Stimulated activated CD8-positive, alpha-beta memory T cell treated with anti-CD3 and anti-CD28 coated beads, Interleukin-15, amount 100 ng/mL, for 24 hours (primary cell): ENCODE measurements around the gene OAS2.

Source experiments
- DNase-seq: peaks from one replicate; pipeline ENCODE4 v3.0.0-alpha.2; 2020; ENCODE audit warnings: low read depth

Gene OAS2

DNA sequence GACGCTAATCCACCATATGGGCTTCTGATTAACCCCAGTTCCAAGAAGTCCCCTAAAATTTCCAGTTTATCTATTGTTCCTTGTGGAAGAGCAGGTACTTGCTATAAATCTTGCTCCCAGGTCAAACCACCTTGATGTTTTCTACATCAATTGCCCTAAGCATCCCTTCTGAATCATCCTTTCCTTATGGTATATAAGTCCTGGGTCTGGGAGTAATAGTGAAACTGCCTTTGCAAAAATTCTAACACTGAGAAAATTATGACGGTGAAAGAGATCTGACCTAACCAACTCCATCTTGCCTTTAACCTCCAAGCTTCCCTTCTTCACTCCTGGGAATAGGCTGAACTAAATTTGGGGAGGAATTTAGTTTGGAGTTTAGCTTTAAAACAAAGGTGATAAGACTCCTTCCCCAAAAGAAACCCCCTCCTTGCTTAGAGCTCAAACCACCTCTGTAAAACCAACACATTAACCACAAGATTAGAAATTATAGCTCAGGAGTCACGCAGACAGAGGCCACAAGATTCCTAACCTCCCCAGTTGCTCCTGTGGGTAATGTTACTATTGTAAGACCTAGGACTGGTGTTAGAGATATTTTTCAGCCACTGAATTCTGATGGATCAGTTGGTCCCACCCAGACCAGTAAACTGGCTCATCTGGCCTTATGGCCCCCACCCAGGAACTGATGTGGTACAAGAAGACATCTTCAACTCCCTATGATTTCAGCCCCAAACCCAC lies 44.4 kb downstream of the OAS2 start:
- DNase-seq, result no peak

DNA sequence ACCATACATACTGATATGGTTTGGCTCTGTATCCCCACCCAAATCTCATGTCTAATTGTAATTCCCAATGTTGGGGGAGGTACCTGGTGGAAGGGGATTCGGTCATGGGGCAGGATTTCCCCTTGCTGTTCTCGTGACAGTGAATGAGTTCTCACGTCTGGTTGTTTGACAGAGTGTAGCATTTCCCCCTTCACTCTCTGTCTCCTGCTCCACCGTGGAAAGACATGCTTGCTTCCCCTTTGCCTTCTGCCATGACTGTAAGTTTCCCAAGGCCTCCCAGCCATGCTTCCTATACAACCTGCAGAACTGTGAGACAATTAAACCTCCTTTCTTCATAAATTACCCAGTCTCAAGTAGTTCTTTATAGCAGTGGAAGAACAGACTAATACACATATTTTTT lies 49.4 kb downstream of the OAS2 start:
- no peak for DNase-seq

DNA sequence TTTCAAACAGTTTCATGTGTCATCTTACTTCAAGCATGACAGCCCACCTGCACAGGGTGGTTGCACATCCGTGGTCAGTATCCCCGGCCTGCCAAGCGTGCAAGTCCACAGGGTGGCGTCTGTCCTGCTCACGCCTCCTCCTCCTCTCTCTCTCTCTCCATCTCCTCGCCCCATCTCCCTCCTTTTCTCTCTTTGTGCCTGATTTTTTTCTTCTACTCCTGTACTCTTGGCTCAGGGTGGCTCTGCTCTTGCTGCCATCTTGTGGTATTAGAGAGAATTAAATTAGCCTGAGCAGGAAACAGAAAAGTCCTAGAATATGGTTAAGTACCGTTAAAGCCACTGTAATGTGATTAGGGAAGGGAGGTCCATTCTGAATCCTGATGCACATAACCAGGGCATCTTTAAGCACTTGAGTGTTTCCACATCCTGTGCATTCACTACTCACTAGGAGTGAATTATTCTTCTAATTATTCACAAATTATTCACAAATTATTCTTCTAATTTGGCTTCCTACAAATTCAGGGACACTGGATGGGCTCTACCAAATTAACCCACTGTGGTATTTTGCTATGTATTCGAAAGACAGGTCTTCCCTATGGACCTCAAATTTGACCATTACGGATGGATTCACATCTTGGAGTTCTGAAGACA lies 52.7 kb downstream of the OAS2 start:
- no peak for DNase-seq

- no peak for DNase-seq
Measured at GRCh38 chr12:113039911-113040445, 61.7 kb downstream of the OAS2 start.

- DNase-seq, result no peak
Measured at GRCh38 chr12:113040722-113041171, 62.4 kb downstream of the OAS2 start.

DNA sequence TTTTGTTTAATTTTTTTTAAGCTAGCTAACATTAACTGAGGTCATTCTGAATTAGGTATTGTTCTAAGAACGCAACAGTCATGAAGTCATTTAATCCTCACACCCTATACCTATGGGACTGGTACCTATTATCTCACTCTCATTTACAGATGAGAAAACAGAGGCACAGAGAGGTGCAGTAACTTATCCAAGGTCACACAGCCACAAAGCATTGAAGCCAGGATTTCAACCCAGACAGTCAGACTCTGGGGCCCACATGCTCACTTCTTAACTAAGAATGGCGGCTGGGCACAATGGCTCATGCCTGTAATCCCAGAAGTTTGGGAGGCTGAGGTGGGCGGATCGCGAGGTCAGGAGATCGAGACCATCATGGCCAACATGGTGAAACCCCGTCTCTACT lies 63.2 kb downstream of the OAS2 start:
- DNase-seq, result no peak

DNA sequence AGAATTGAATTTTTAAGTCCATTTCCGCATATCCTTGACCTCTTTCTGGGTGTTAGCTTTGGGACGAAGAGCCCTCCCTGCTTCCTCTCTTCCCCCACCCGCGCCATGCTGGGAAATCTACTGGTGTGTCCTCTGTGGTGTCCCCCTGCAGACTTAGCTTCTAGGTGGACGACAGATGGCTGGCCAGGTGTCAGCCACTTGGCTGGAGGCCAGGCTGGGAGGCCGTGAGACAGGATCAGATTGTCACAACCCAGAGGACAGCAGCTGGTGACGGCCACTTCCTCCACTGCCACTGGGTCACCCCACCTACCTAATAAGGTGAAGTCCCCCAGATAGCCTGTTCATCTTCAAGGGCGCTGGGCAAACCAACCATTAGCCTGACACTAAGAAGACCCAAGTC lies 64.9 kb downstream of the OAS2 start:
- no peak for DNase-seq

GRCh38 chr12:113044516-113044915 lies 66.2 kb downstream of the OAS2 start:
- DNase-seq, result no peak

GRCh38 chr12:113048716-113049127 lies 70.4 kb downstream of the OAS2 start:
- no peak for DNase-seq

- DNase-seq, result no peak
Measured at GRCh38 chr12:113049976-113050742, 71.8 kb downstream of the OAS2 start.

DNA sequence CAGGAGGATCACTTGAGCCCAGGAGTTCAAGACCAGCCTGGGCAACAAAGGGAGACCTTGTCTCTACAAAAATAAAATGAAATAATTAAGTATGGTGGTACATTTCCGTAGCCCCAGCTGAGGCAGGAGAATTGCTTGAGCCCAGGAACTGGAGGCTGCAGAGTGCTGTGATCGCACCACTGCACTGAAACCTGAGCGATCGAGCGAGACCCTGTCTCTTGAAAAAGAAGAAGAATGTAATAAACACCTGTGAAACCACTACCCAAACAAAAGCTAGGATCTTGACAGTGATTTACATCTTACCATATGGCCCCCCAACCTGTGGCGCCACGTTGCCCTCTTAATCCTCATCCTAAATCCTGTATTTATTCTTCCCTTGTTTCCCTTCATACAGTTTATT lies 72.5 kb downstream of the OAS2 start:
- DNase-seq, result no peak

- no peak for DNase-seq
Measured at GRCh38 chr12:113051759-113052158, 73.4 kb downstream of the OAS2 start.

GRCh38 chr12:113052326-113052725 lies 74.0 kb downstream of the OAS2 start:
- DNase-seq, result no peak

DNA sequence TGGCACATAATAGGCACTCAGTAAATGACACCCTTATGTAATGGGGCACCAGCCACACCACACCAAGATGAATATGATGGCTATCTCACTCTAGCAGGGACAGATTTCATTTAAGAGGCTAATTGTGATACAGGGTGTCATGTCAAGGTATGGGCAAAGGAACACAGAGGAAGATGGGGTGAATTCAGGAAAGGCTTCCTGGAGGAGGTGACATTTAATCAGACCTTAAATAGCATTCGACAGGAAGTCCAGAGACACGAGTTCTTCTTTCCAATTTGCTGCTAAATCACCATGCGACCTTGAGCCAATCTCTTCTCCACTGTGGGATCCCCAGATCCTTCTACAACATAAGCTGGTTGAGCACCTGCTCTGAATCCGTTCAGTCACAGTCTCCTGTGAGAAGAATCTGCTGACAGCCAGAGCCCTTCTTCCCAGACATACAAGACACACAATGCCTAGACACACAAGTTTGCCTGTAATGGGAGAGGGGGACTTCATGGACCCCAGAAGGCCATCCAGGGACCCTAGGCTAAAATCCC lies 76.7 kb downstream of the OAS2 start:
- no peak for DNase-seq

DNA sequence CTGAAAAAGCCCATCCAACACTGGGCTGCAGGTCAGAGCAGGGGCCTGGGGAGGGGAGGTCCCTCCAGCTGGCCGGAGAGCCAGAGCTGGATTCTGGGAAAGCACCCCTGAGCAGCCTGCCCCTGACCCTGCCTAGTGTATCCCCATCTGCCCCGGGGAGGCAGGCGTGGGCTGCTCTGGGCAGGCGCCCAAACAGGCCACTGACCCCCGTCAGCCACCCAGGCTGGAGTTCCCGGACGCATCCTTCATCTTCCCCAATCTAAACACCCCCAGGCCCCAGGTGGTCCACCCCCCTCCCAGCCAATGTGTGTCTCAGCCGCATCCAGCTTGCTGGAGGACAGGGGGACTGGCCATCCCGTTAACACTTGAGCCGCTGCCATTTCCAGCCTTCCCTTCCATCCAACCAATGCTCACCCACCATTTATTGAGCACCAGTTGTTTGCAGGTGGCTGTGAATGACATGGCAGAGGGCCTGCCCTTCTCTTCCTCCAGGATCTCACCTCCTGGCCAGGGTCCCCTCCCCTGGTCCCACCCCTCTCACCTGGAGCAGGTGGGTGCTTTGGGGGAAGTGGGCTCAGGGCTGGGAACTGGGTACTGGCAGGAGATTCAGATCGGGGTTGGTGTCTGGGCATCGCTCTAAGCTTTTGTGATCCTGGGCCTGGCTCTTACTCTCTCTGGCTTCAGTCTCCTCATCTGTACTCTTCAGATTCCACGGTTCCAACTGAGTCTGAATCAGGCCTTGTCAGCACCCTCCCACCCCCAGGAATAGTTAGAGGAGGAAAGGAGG lies 77.5 kb downstream of the OAS2 start:
- no peak for DNase-seq

DNA sequence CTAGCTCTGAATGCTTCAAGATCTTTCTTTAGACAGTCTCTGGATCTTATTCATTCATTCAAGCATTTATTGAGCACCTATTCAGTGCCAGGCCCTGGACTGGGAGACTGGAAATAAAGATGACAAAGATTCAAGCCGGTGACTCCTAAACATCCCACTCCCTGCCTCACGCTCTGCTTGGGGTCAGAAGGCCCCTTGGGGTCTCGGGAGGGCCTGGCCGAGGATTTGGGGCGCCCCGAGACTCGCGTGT lies 78.0 kb downstream of the OAS2 start:
- DNase-seq, result no peak

- no peak for DNase-seq
Measured at GRCh38 chr12:113056631-113057488, 78.5 kb downstream of the OAS2 start, which contains the start of gene DTX1. TSS of gene DTX1 (plus strand) at chr12:113056730. CDS start at chr12:113058193, 1,463 bp downstream.

- no peak for DNase-seq
Measured at GRCh38 chr12:113057565-113058485, 79.5 kb downstream of the OAS2 start.

DNA sequence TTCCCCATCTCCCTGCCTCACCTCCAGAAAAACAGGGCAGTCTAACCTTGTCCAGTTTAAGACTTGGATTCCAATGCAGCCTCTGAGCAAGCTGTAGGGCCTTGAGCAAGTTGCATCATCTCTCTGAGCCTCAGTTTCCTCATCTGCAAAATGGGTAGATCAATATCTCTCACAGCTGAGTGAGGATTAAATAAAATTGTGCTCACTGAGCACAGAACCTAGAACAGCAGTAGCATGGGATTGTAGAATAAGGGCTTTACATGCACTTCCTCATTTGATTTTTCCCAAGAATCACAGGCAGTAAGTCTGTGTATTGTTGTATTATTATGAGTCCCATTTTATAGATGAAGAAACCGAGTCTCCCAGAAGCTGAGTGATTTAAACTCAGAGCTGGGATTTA lies 80.2 kb downstream of the OAS2 start:
- no peak for DNase-seq

DNA sequence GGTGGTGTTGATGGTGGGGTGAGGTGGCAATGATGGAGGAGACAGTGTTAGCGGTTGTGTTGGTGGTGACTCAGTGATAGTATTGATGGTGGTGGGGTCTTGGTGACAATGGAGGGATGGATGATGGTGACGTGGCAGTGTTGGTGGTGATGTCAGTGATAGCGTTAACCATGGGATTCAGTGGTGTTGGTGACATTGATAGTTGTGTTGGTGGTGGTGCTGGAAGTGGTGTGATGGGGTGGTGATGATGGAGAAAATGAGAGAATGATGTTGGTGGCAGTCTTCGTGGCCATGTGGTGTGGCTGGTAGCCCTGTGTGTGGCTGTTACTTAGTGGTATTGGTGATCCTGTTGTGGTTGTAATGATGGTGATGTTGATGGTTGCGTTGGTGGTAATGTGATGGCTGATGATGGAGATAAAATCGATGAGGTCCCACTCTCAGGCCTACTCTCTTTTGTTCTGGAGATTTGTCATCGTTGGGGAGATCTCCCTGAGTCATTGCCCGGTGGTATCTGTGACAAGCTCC lies 80.8 kb downstream of the OAS2 start:
- DNase-seq, result no peak
